OCI-LY7 (cell line): Measurements from ENCODE around the gene CACNA1B. TPM values are rescaled to one million over a fixed set of nuclear protein-coding genes. Genes with fewer than 3 reads are reported as not detected.

ENCODE experiments used
- BruUV-seq: library from RNA; stranded (reverse); fragments of 400-500 nt; replicated peaks from 2 replicates; lab custom pipeline; 2021; lab: Mats Ljungman, UMichigan
- CTCF ChIA-PET: fragments of 300-600 bp; sonication (Branson Sonifier 250); formaldehyde crosslinking; loops from one replicate; lab custom pipeline; 2022; ENCODE audit warnings: antibody characterized with exemption; ENCODE audit not compliant: unreplicated experiment; lab: Charles Lee
- POLR2A ChIA-PET: fragments of 300-600 bp; sonication (Branson Sonifier 250); formaldehyde crosslinking; loops from one replicate; lab custom pipeline; 2022; ENCODE audit warnings: antibody characterized with exemption; lab: Charles Lee
- DNase-seq: peaks from one replicate; pipeline ENCODE4 v3.0.0-alpha.2; 2015; ENCODE audit warnings: low spot score
- H2AFZ ChIP-seq: fragments of 200-600 bp; sonication (generic), shearing (Covaris generic); 2 replicates; pipeline ENCODE4 v1.6.1; 2014; ENCODE audit warnings: mild to moderate bottlenecking, antibody characterized with exemption, low read length, moderate library complexity
- H3K27ac ChIP-seq: fragments of 200-600 bp; sonication (generic); 2 replicates; pipeline ENCODE4 v1.5.1; 2014; ENCODE audit warnings: mixed run types, low read depth, mild to moderate bottlenecking, moderate library complexity, low read length, inconsistent platforms; ENCODE audit not compliant: poor library complexity, severe bottlenecking
- H3K36me3 ChIP-seq: fragments of 200-600 bp; sonication (generic); 2 replicates; pipeline ENCODE4 v1.6.1; 2014; ENCODE audit warnings: mild to moderate bottlenecking, antibody characterized with exemption, low read length, moderate library complexity, mixed read lengths; ENCODE audit not compliant: insufficient read depth
- H3K4me1 ChIP-seq: fragments of 200-600 bp; sonication (generic); 2 replicates; pipeline ENCODE4 v1.5.1; 2014; ENCODE audit warnings: mild to moderate bottlenecking, low read length; ENCODE audit not compliant: insufficient read depth, poor library complexity, severe bottlenecking
- H3K4me2 ChIP-seq: fragments of 200-600 bp; sonication (generic); 2 replicates; pipeline ENCODE4 v1.6.1; 2014; ENCODE audit warnings: mild to moderate bottlenecking, low read length
- H3K4me3 ChIP-seq: fragments of 200-600 bp; sonication (generic); 2 replicates; pipeline ENCODE4 v1.5.1; 2014; ENCODE audit warnings: mild to moderate bottlenecking, low read depth, low read length; ENCODE audit not compliant: poor library complexity, severe bottlenecking
- H3K79me2 ChIP-seq: fragments of 200-600 bp; sonication (generic); 2 replicates; pipeline ENCODE4 v1.6.1; 2016; ENCODE audit warnings: low read depth, mild to moderate bottlenecking, low read length, moderate library complexity, mixed read lengths; ENCODE audit not compliant: insufficient read depth
- H3K9me2 ChIP-seq: fragments of 200-600 bp; sonication (generic); 2 replicates; pipeline ENCODE4 v1.6.1; 2016; ENCODE audit warnings: mild to moderate bottlenecking, low read length, mixed read lengths; ENCODE audit not compliant: insufficient read depth
- H3K9me3 ChIP-seq: fragments of 200-600 bp; sonication (generic); 2 replicates; pipeline ENCODE4 v1.6.1; 2014; ENCODE audit warnings: mild to moderate bottlenecking, mixed run types, low read length, mixed read lengths
- H4K20me1 ChIP-seq: fragments of 200-600 bp; sonication (generic); 2 replicates; pipeline ENCODE4 v1.6.1; 2014; ENCODE audit warnings: mild to moderate bottlenecking, antibody characterized with exemption, low read length, moderate library complexity, mixed read lengths; ENCODE audit not compliant: insufficient read depth
- EZH2phosphoT487 ChIP-seq: fragments of 200-600 bp; sonication (generic); IDR thresholded peaks from 2 replicates; pipeline ENCODE4 v1.6.1; 2018; ENCODE audit warnings: low read depth, borderline replicate concordance, mild to moderate bottlenecking, mixed run types, antibody characterized with exemption, low read length, moderate library complexity, mixed read lengths
- intact Hi-C: fragments of 100-400 bp; cut with micrococcal nuclease; formaldehyde crosslinking; loops from one replicate; pipeline ENCODE4 v1.10.0; 2022; ENCODE audit not compliant: unreplicated experiment
- total RNA-seq, 2 experiments: library from RNA; depleted of rRNA in 1 of 2; stranded (reverse); fragments of >200 nt in 1 of 2; shearing (Covaris generic) in 1 of 2; gene quantifications; 2 replicates each; pipeline ENCODE4 v1.2.3, GENCODE V29; 2014 to 2022
- TF ChIP-seq, protein P1 (sequence below): fragments of 200-600 bp; sonication (generic); conservative IDR thresholded peaks from 2 replicates; pipeline ENCODE4 v1.5.1; 2014; ENCODE audit warnings: mild to moderate bottlenecking, antibody characterized with exemption, low read length, moderate library complexity, mixed read lengths

The CACNA1B gene
- total RNA-seq, 2 experiments from 2014 or later: not detected

DNA sequence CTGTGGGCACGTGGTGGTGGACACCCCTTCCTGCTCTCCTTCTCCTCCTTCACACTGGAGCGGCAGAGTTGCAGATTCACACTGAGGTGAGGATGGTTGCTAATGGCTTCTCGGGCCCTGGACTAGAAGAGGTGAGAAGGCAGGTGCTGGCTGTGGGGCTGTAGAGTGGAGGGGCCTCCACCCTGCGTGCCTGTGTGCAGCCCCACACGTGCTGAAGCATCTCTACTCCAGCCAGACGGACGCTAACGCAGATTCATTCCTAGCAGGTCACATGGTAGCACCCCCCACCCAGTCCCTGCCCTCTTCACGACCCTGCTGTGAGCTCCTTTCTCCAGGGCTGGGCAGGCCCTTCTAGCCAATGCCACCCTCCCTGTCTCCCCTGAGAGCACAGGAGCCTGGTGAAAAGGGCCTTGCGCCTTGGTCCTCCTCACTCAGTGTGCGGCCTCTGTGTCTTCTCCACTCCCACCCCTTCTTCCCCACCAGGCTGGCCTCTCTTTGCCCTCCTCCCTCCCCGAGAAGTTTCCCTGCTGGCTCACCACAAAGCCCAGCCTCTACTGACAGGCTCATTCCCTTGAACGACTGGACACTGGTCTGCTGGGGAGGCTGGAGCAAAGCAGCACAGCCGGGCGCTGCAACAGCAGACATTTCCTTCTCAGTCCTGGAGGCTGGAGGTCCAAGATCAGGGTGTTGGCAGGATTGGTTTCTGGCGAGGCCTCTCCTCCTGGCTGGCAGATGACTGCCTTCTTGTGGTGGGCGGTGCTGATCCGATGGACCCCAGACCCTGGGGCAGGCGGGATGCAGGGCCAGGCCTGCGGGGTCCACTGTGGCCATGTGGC is 14.2 kb downstream of the CACNA1B start:
- Histone ChIP-seq H3K9me3 (no peaks in the 10 kb centered on the region), H3K9me2 (no peaks in the 10 kb centered on the region), H3K4me1 (no peaks in the 10 kb centered on the region), H3K4me3 (no peak overlapping the region), H3K27ac (no peak overlapping the region), H3K36me3 (no peaks in the 10 kb centered on the region), H2AFZ (no peak overlapping the region), H4K20me1 (no peaks in the 10 kb centered on the region), H3K79me2 (no peaks in the 10 kb centered on the region), H3K4me2 (no peak overlapping the region)
- DNase-seq: no peak
- intact Hi-C loops: no loop called here
- no peak for TF ChIP-seq EZH2phosphoT487
- TF ChIP-seq, protein P1, sequence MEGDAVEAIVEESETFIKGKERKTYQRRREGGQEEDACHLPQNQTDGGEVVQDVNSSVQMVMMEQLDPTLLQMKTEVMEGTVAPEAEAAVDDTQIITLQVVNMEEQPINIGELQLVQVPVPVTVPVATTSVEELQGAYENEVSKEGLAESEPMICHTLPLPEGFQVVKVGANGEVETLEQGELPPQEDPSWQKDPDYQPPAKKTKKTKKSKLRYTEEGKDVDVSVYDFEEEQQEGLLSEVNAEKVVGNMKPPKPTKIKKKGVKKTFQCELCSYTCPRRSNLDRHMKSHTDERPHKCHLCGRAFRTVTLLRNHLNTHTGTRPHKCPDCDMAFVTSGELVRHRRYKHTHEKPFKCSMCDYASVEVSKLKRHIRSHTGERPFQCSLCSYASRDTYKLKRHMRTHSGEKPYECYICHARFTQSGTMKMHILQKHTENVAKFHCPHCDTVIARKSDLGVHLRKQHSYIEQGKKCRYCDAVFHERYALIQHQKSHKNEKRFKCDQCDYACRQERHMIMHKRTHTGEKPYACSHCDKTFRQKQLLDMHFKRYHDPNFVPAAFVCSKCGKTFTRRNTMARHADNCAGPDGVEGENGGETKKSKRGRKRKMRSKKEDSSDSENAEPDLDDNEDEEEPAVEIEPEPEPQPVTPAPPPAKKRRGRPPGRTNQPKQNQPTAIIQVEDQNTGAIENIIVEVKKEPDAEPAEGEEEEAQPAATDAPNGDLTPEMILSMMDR: no peak
- POLR2A ChIA-PET: no interaction called here
- BruUV-seq: no TSS peak
- CTCF ChIA-PET: no interaction called here

DNA sequence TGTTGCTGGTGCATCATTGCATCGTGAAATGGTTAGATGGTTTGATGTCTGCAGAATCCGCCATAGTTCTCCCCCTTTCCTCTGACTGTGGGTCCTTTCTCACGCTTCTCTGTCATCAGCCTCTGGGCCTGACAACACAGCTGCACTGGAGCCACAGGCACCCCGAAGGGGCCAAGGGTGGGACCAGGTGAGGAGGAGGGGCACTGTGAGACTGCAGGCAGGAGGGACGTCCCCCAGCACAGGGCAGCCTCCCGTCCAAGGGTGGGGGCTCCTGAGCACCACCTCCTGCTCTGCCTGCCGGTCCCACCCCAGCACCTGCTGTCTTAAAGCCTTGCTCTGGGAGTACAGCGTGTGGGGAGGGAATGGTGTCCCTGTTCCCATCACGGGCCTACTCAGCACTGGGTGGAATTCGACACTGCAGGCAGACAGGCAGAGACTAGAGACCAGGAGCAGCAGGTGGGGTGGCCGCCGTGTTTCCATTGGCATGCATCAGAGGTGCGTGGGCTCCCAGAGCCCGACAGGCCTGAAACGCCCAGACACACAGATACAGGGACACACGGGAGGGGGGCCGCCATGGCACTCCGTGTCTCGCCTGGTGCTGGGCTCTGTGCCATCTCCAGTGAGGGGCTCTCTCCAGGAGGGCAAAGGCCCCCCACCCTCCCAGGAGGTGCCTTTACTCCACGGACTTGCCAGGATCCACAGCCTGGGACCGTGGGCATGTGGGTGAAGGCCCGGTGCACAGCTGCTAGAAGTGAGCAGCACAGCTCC is 15.0 kb downstream of the CACNA1B start:
- intact Hi-C loops: no loop called here
- no TSS peak for BruUV-seq
- TF ChIP-seq, protein P1: no peak
- TF ChIP-seq EZH2phosphoT487: no peak
- no peaks in the 10 kb centered on the region for H3K36me3 ChIP-seq
- H3K4me3 ChIP-seq: no peak overlapping the region
- no peak overlapping the region for H3K27ac ChIP-seq
- no peaks in the 10 kb centered on the region for H4K20me1 ChIP-seq
- no peaks in the 10 kb centered on the region for H3K9me3 ChIP-seq
- H3K9me2 ChIP-seq: no peaks in the 10 kb centered on the region
- ChIA-PET CTCF (no interaction called here), POLR2A (no interaction called here)
- H3K79me2 ChIP-seq: no peaks in the 10 kb centered on the region
- H2AFZ ChIP-seq: no peak overlapping the region
- no peaks in the 10 kb centered on the region for H3K4me1 ChIP-seq
- no peak overlapping the region for H3K4me2 ChIP-seq
- no peak for DNase-seq
